GM23338 (cell line): ENCODE data around the gene LPP. TPM values are rescaled to one million over a fixed set of nuclear protein-coding genes. Genes with fewer than 3 reads are reported as not detected.
A peak's percentile ranks its signal among the peaks of the same experiment; 100 is the strongest.

ENCODE experiments used
- ATAC-seq: fragments of 200-7000 bp; cut with Tn5 transposase; 3 replicates; pipeline ENCODE4 v1.9.1; 2020
- DNase-seq: peaks from one replicate; pipeline ENCODE4 v3.0.0-alpha.2; 2015; ENCODE audit warnings: low spot score
- H2AFZ ChIP-seq: fragments of 200-600 bp; sonication (generic); 2 replicates; pipeline ENCODE4 v1.8.0; 2016; ENCODE audit warnings: antibody characterized with exemption, mild to moderate bottlenecking, moderate library complexity
- H3F3A ChIP-seq: fragments of 200-600 bp; sonication (generic); replicated peaks from 2 replicates; pipeline ENCODE4 v1.8.0; 2017; ENCODE audit warnings: antibody characterized with exemption, mixed run types, low read depth
- H3K27ac ChIP-seq: fragments of 200-600 bp; sonication (generic); 2 replicates; pipeline ENCODE4 v1.6.1; 2016; ENCODE audit warnings: low read depth
- H3K27me3 ChIP-seq: fragments of 200-600 bp; sonication (generic); 2 replicates; pipeline ENCODE4 v1.8.0; 2016; ENCODE audit warnings: mild to moderate bottlenecking, mixed run types, moderate library complexity; ENCODE audit not compliant: insufficient read depth
- H3K36me3 ChIP-seq: fragments of 200-600 bp; sonication (generic); 2 replicates; pipeline ENCODE4 v1.8.0; 2016; ENCODE audit warnings: mild to moderate bottlenecking; ENCODE audit not compliant: insufficient read depth
- H3K4me1 ChIP-seq: fragments of 200-600 bp; sonication (generic); 2 replicates; pipeline ENCODE4 v1.8.0; 2016; ENCODE audit warnings: mild to moderate bottlenecking, moderate library complexity; ENCODE audit not compliant: insufficient read depth
- H3K4me2 ChIP-seq: fragments of 200-600 bp; sonication (generic); 2 replicates; pipeline ENCODE4 v1.7.1; 2017; ENCODE audit warnings: mixed run types
- H3K4me3 ChIP-seq: fragments of 200-600 bp; sonication (generic); 2 replicates; pipeline ENCODE4 v1.6.1; 2016; ENCODE audit warnings: mixed run types
- H3K79me2 ChIP-seq: fragments of 200-600 bp; sonication (generic); replicated peaks from 2 replicates; pipeline ENCODE4 v1.8.0; 2017; ENCODE audit warnings: mild to moderate bottlenecking; ENCODE audit not compliant: insufficient read depth
- H3K9me2 ChIP-seq: fragments of 200-600 bp; sonication (generic); 2 replicates; pipeline ENCODE4 v1.8.0; 2017; ENCODE audit not compliant: insufficient read depth
- H4K20me1 ChIP-seq: fragments of 200-600 bp; sonication (generic); replicated peaks from 2 replicates; pipeline ENCODE4 v1.8.0; 2017; ENCODE audit warnings: mild to moderate bottlenecking; ENCODE audit not compliant: insufficient read depth
- H3K27ac Mint-ChIP-seq: 2 replicates; pipeline ENCODE4 v1.8.0; 2020; ENCODE audit warnings: inconsistent platforms, mild to moderate bottlenecking, moderate library complexity, mixed read lengths
- H3K27me3 Mint-ChIP-seq: 3 replicates; pipeline ENCODE4 v1.8.0; 2022; ENCODE audit warnings: low read depth, mild to moderate bottlenecking, moderate library complexity, mixed read lengths, inconsistent platforms; ENCODE audit not compliant: insufficient read depth, poor library complexity
- H3K36me3 Mint-ChIP-seq: 3 replicates; pipeline ENCODE4 v1.8.0; 2021; ENCODE audit warnings: low read depth, mild to moderate bottlenecking, inconsistent platforms, moderate library complexity, mixed read lengths
- H3K4me1 Mint-ChIP-seq: 3 replicates; pipeline ENCODE4 v1.8.0; 2020; ENCODE audit warnings: mild to moderate bottlenecking, inconsistent platforms, mixed read lengths
- H3K4me3 Mint-ChIP-seq: 3 replicates; pipeline ENCODE4 v1.8.0; 2021; ENCODE audit warnings: moderate library complexity, mild to moderate bottlenecking, inconsistent platforms, mixed read lengths
- H3K9me3 Mint-ChIP-seq: 3 replicates; pipeline ENCODE4 v1.8.0; 2020; ENCODE audit warnings: moderate library complexity, mild to moderate bottlenecking, inconsistent platforms, mixed read lengths
- CREB1 ChIP-seq: fragments of 250-450 bp; sonication (Bioruptor Pico); IDR thresholded peaks from 2 replicates; pipeline ENCODE4 v1.5.0; 2020; ENCODE audit warnings: low read depth, mild to moderate bottlenecking, moderate library complexity
- EZH2 ChIP-seq: fragments of 200-600 bp; sonication (generic); IDR thresholded peaks from one replicate; pipeline ENCODE4 v1.8.0; 2017; ENCODE audit warnings: antibody characterized with exemption, mild to moderate bottlenecking, low read depth; ENCODE audit not compliant: unreplicated experiment
- EZH2phosphoT487 ChIP-seq: fragments of 200-600 bp; sonication (generic); IDR thresholded peaks from one replicate; pipeline ENCODE4 v1.8.1; 2018; ENCODE audit warnings: antibody characterized with exemption; ENCODE audit not compliant: unreplicated experiment
- JUNB ChIP-seq: IDR thresholded peaks from one replicate; pipeline ENCODE4 v1.6.1; 2016; ENCODE audit warnings: antibody characterized with exemption; ENCODE audit not compliant: unreplicated experiment
- NANOG ChIP-seq: IDR thresholded peaks from 2 replicates; pipeline ENCODE4 v1.6.1; 2016; ENCODE audit warnings: antibody characterized with exemption, borderline replicate concordance
- POLR2AphosphoS5 ChIP-seq: IDR thresholded peaks from 2 replicates; pipeline ENCODE4 v1.6.1; 2016; ENCODE audit warnings: antibody characterized with exemption, low read depth
- REST ChIP-seq: IDR thresholded peaks from one replicate; pipeline ENCODE4 v1.6.1; 2018; ENCODE audit warnings: antibody characterized with exemption; ENCODE audit not compliant: unreplicated experiment
- STAT1 ChIP-seq: IDR thresholded peaks from one replicate; pipeline ENCODE4 v1.6.1; 2016; ENCODE audit warnings: antibody characterized with exemption; ENCODE audit not compliant: unreplicated experiment
- ZNF114 ChIP-seq: fragments of 250-450 bp; sonication (Bioruptor Pico); IDR thresholded peaks from 2 replicates; pipeline ENCODE4 v1.5.0; 2020; ENCODE audit warnings: mild to moderate bottlenecking, moderate library complexity
- ZNF331 ChIP-seq: fragments of 250-450 bp; sonication (Bioruptor Pico); IDR thresholded peaks from 2 replicates; pipeline ENCODE4 v1.5.0; 2020; ENCODE audit warnings: low read depth, mild to moderate bottlenecking, moderate library complexity
- ZNF462 ChIP-seq: fragments of 250-450 bp; sonication (Bioruptor Pico); IDR thresholded peaks from 2 replicates; pipeline ENCODE4 v1.5.0; 2020; ENCODE audit warnings: mild to moderate bottlenecking, moderate library complexity
- polyA plus RNA-seq: library from polyadenylated mRNA; unstranded; fragments of >200 nt; fragmentation: Nextera tagmentation; extraction: Ambion mirVana; gene quantifications from 2 replicates; pipeline ENCODE4 v1.2.1, GENCODE V29; 2016
- total RNA-seq: library from RNA; depleted of rRNA; stranded (reverse); fragments of >200 nt; shearing (Covaris generic); gene quantifications from 2 replicates; pipeline ENCODE4 v1.2.3, GENCODE V29; 2014
- TF ChIP-seq, protein P1 (sequence below), 2 experiments: fragments of 200-600 bp in 1 of 2; sonication (generic) in 1 of 2; conservative IDR thresholded peaks; 2 replicates each; pipeline versions ENCODE4 v1.5.1 to v1.6.1; 2016 to 2017; ENCODE audit warnings: antibody characterized with exemption in 2 of 2, low read depth in 2 of 2, mild to moderate bottlenecking in 2 of 2, moderate library complexity in 1 of 2
- TF ChIP-seq, protein P2 (sequence below): IDR thresholded peaks from 2 replicates; pipeline ENCODE4 v1.6.1; 2016; ENCODE audit warnings: antibody characterized with exemption

The LPP gene
- total and polyA plus RNA-seq, 2 experiments from 2014 or later = 23.0 to 35.2 TPM

- no peak for TF ChIP-seq ZNF114 (CRISPR knock-in tag)
- TF ChIP-seq EZH2phosphoT487 = no peak
- TF ChIP-seq, protein P1, sequence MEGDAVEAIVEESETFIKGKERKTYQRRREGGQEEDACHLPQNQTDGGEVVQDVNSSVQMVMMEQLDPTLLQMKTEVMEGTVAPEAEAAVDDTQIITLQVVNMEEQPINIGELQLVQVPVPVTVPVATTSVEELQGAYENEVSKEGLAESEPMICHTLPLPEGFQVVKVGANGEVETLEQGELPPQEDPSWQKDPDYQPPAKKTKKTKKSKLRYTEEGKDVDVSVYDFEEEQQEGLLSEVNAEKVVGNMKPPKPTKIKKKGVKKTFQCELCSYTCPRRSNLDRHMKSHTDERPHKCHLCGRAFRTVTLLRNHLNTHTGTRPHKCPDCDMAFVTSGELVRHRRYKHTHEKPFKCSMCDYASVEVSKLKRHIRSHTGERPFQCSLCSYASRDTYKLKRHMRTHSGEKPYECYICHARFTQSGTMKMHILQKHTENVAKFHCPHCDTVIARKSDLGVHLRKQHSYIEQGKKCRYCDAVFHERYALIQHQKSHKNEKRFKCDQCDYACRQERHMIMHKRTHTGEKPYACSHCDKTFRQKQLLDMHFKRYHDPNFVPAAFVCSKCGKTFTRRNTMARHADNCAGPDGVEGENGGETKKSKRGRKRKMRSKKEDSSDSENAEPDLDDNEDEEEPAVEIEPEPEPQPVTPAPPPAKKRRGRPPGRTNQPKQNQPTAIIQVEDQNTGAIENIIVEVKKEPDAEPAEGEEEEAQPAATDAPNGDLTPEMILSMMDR (conservative IDR thresholded peaks at IDR 0.05; ENCODE audit: low read depth in 2 of 2) = no peak
- no peak for TF ChIP-seq REST
- TF ChIP-seq ZNF462 (CRISPR knock-in tag) = no peak
- no peak for TF ChIP-seq JUNB
- no peak for TF ChIP-seq CREB1 (CRISPR knock-in tag)
- no peak for TF ChIP-seq STAT1
- TF ChIP-seq POLR2AphosphoS5 = no peak
- TF ChIP-seq, protein P2, sequence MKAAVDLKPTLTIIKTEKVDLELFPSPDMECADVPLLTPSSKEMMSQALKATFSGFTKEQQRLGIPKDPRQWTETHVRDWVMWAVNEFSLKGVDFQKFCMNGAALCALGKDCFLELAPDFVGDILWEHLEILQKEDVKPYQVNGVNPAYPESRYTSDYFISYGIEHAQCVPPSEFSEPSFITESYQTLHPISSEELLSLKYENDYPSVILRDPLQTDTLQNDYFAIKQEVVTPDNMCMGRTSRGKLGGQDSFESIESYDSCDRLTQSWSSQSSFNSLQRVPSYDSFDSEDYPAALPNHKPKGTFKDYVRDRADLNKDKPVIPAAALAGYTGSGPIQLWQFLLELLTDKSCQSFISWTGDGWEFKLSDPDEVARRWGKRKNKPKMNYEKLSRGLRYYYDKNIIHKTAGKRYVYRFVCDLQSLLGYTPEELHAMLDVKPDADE = no peak
- no peak for TF ChIP-seq ZNF331 (CRISPR knock-in tag)
- TF ChIP-seq NANOG = no peak
- no peak for TF ChIP-seq EZH2
- no peak overlapping the region for H3K4me3 ChIP-seq
- no peaks in the 10 kb centered on the region for H3K9me3 Mint-ChIP-seq
- no peaks in the 10 kb centered on the region for H3F3A ChIP-seq
- H4K20me1 ChIP-seq = no peaks in the 10 kb centered on the region
- H2AFZ ChIP-seq = no peak overlapping the region
- no peaks in the 10 kb centered on the region for H3K36me3 Mint-ChIP-seq
- DNase-seq = no peak
- no peaks in the 10 kb centered on the region for H3K27me3 ChIP-seq
- H3K4me1 Mint-ChIP-seq = peaks cover 17% of the 10 kb centered on the region
- H3K36me3 ChIP-seq = no peaks in the 10 kb centered on the region
- no peaks in the 10 kb centered on the region for H3K79me2 ChIP-seq
- H3K27me3 Mint-ChIP-seq = no peaks in the 10 kb centered on the region
- no peak overlapping the region for H3K27ac ChIP-seq
- H3K4me3 Mint-ChIP-seq = no peak overlapping the region
- no peak overlapping the region for H3K4me2 ChIP-seq
- peaks cover 9% of the 10 kb centered on the region; the same call in 1 of the 2 replicates for H3K4me1 ChIP-seq
- ATAC-seq = no peak
- H3K9me2 ChIP-seq = no peaks in the 10 kb centered on the region
- H3K27ac Mint-ChIP-seq = peak overlapping the region; percentile 37; the same call in 1 of the 2 replicates
Measured at GRCh38 chr3:188695241-188695640, 541.3 kb downstream of the LPP start.
